Cardiac muscle cell (in vitro differentiated cells and primary cell): Measurements from ENCODE around the gene NSG2. TPM values are rescaled to one million over a fixed set of nuclear protein-coding genes. Genes with fewer than 3 reads are reported as not detected.

Experiments
- DNase-seq, 2 donors: peaks; one replicate each; pipeline versions ENCODE4 v3.0.0 to v3.0.0-alpha.2; 2010 to 2017; ENCODE audit warnings: low read depth in 1 of 2, low spot score in 1 of 2
- H3K27ac ChIP-seq: fragments of 200-600 bp; sonication (generic); 2 replicates; pipeline ENCODE4 v1.5.1; 2016
- H3K27me3 ChIP-seq: fragments of 200-600 bp; sonication (generic); 2 replicates; pipeline ENCODE4 v1.6.0; 2016; ENCODE audit warnings: control low read depth
- H3K36me3 ChIP-seq: fragments of 200-600 bp; sonication (generic); 2 replicates; pipeline ENCODE4 v1.5.1; 2016; ENCODE audit warnings: control low read depth
- H3K4me1 ChIP-seq: fragments of 200-600 bp; sonication (generic); 2 replicates; pipeline ENCODE4 v1.8.1; 2017; ENCODE audit warnings: low read depth, mild to moderate bottlenecking, mixed run types
- H3K4me3 ChIP-seq: fragments of 200-600 bp; sonication (generic); 2 replicates; pipeline ENCODE4 v1.5.1; 2016; ENCODE audit warnings: mild to moderate bottlenecking
- H3K9me3 ChIP-seq: fragments of 200-600 bp; sonication (generic); 2 replicates; pipeline ENCODE4 v1.5.1; 2017; ENCODE audit warnings: low read depth, mild to moderate bottlenecking, control low read depth
- CTCF ChIP-seq: IDR thresholded peaks from 2 replicates; pipeline ENCODE4 v1.5.1; 2012; ENCODE audit warnings: low read depth, mild to moderate bottlenecking, low read length
- polyA plus RNA-seq: library from polyadenylated mRNA; unstranded; fragments of >200 nt; fragmentation: Nextera tagmentation; extraction: Ambion mirVana; gene quantifications from 2 replicates; pipeline ENCODE4 v1.2.1, GENCODE V29; 2016
- total RNA-seq: library from RNA; depleted of rRNA; stranded (reverse); fragments of >200 nt; gene quantifications from 2 replicates; pipeline ENCODE4 v1.2.3, GENCODE V29; 2016

The NSG2 gene
- total and polyA plus RNA-seq, 2 experiments from 2014 or later: 0.24 to 0.57 TPM

GRCh38 chr5:174110310-174110709 is 64.8 kb downstream of the NSG2 start:
- H3K36me3 ChIP-seq: no peaks in the 10 kb centered on the region

GRCh38 chr5:174111287-174111973 is 65.9 kb downstream of the NSG2 start:
- no peaks in the 10 kb centered on the region for H3K36me3 ChIP-seq
- H3K9me3 ChIP-seq: no peaks in the 10 kb centered on the region
- no peak for DNase-seq
- no peak overlapping the region for H3K27ac ChIP-seq
- TF ChIP-seq CTCF: no peak
- no peak overlapping the region for H3K4me3 ChIP-seq
- H3K27me3 ChIP-seq: no peaks in the 10 kb centered on the region
- peaks cover 5% of the 10 kb centered on the region for H3K4me1 ChIP-seq

More at GRCh38 chr5:174110310-174110709, 64.8 kb downstream of the NSG2 start:
- Histone ChIP-seq H3K27me3 (no peaks in the 10 kb centered on the region), H3K4me3 (no peak overlapping the region), H3K9me3 (no peaks in the 10 kb centered on the region), H3K4me1 (peaks cover 5% of the 10 kb centered on the region), H3K27ac (no peak overlapping the region)
- no peak for DNase-seq
- TF ChIP-seq CTCF: no peak

- Histone ChIP-seq H3K27me3 (no peaks in the 10 kb centered on the region), H3K4me1 (no peaks in the 10 kb centered on the region), H3K9me3 (no peaks in the 10 kb centered on the region), H3K27ac (no peak overlapping the region), H3K4me3 (no peak overlapping the region), H3K36me3 (no peaks in the 10 kb centered on the region)
- TF ChIP-seq CTCF: no peak
- DNase-seq: no peak
Observed at GRCh38 chr5:174115226-174115625, 69.7 kb downstream of the NSG2 start.

GRCh38 chr5:174118823-174119467 is 73.4 kb downstream of the NSG2 start:
- DNase-seq: no peak
- Histone ChIP-seq H3K36me3 (no peaks in the 10 kb centered on the region), H3K9me3 (no peaks in the 10 kb centered on the region), H3K4me3 (no peak overlapping the region), H3K27me3 (no peaks in the 10 kb centered on the region), H3K4me1 (peaks cover 5% of the 10 kb centered on the region), H3K27ac (no peak overlapping the region)
- TF ChIP-seq CTCF: no peak

GRCh38 chr5:174119468-174119881 is 74.0 kb downstream of the NSG2 start:
- Histone ChIP-seq H3K27ac (no peak overlapping the region), H3K4me1 (peaks cover 5% of the 10 kb centered on the region), H3K4me3 (no peak overlapping the region), H3K9me3 (no peaks in the 10 kb centered on the region), H3K27me3 (no peaks in the 10 kb centered on the region), H3K36me3 (no peaks in the 10 kb centered on the region)
- TF ChIP-seq CTCF: no peak
- DNase-seq: no peak
